Endothelial cell of hepatic sinusoid (primary cell): Measurements from ENCODE around the gene SCN8A.

Experiments used
- in situ Hi-C: cut with HindIII; loops from 2 replicates; pipeline ENCODE4 v1.10.0; 2017; ENCODE audit warnings: low sequenced_read_pairs

The SCN8A gene

GRCh38 chr12:51705450-51705849 is 114.4 kb downstream of the SCN8A start:
- in situ Hi-C loops, result no loop called here

- in situ Hi-C loops, result no loop called here
Observed at GRCh38 chr12:51706206-51706605, 115.2 kb downstream of the SCN8A start.

- in situ Hi-C loops, result no loop called here
Observed at GRCh38 chr12:51714666-51715065, 123.6 kb downstream of the SCN8A start.

- in situ Hi-C loops, result no loop called here
Observed at GRCh38 chr12:51717326-51717925, 126.4 kb downstream of the SCN8A start.

GRCh38 chr12:51721282-51721940 is 130.4 kb downstream of the SCN8A start:
- in situ Hi-C loops, result no loop called here

GRCh38 chr12:51722431-51722830 is 131.4 kb downstream of the SCN8A start:
- in situ Hi-C loops, result no loop called here

- in situ Hi-C loops, result no loop called here
Observed at GRCh38 chr12:51726161-51726560, 135.1 kb downstream of the SCN8A start.

- in situ Hi-C loops, result no loop called here
Observed at GRCh38 chr12:51726931-51727330, 135.9 kb downstream of the SCN8A start.

- in situ Hi-C loops, result no loop called here
Observed at GRCh38 chr12:51729331-51729730, 138.3 kb downstream of the SCN8A start.

- in situ Hi-C loops, result no loop called here
Observed at GRCh38 chr12:51730745-51731144, 139.7 kb downstream of the SCN8A start.

- in situ Hi-C loops, result no loop called here
Observed at GRCh38 chr12:51740536-51740935, 149.5 kb downstream of the SCN8A start.

- in situ Hi-C loops, result no loop called here
Observed at GRCh38 chr12:51744235-51744634, 153.2 kb downstream of the SCN8A start.

- in situ Hi-C loops, result no loop called here
Observed at GRCh38 chr12:51744957-51745356, 153.9 kb downstream of the SCN8A start.

GRCh38 chr12:51746416-51746815 is 155.4 kb downstream of the SCN8A start:
- in situ Hi-C loops, result no loop called here

- in situ Hi-C loops, result no loop called here
Observed at GRCh38 chr12:51748235-51748634, 157.2 kb downstream of the SCN8A start.

GRCh38 chr12:51749206-51749985 is 158.4 kb downstream of the SCN8A start:
- in situ Hi-C loops, result no loop called here

- in situ Hi-C loops, result no loop called here
Observed at GRCh38 chr12:51749986-51750317, 158.9 kb downstream of the SCN8A start.

- in situ Hi-C loops, result no loop called here
Observed at GRCh38 chr12:51751661-51752060, 160.6 kb downstream of the SCN8A start.

GRCh38 chr12:51752234-51752889 is 161.3 kb downstream of the SCN8A start:
- in situ Hi-C loops, result no loop called here

- in situ Hi-C loops, result no loop called here
Observed at GRCh38 chr12:51753980-51754675, 163.1 kb downstream of the SCN8A start.

GRCh38 chr12:51755251-51755650 is 164.2 kb downstream of the SCN8A start:
- in situ Hi-C loops, result no loop called here
